ENCODE results near the gene TTC24. TPM values are rescaled to one million over a fixed set of nuclear protein-coding genes. Genes with fewer than 3 reads are reported as not detected.

Gene TTC24
- polyA plus RNA-seq, 1 donor from 2014 or later: not detected

- H3K9me3 ChIP-seq (ENCODE audit: low read length): no peaks in the 10 kb centered on the region
- no peak overlapping the region for H3K27ac ChIP-seq (ENCODE audit: low read length)
- H4K20me1 ChIP-seq (ENCODE audit: insufficient read depth): no peaks in the 10 kb centered on the region
- no peak overlapping the region for H3K4me2 ChIP-seq (ENCODE audit: low read length)
- no peaks in the 10 kb centered on the region for H3K79me2 ChIP-seq (replicated peaks; ENCODE audit: insufficient read depth, low read length)
- no peaks in the 10 kb centered on the region for H3K9me2 ChIP-seq (ENCODE audit: insufficient read depth, low read length)
- no peak overlapping the region for H3K4me3 ChIP-seq (ENCODE audit: low read length)
- H3K36me3 ChIP-seq (ENCODE audit: insufficient read depth, low read length): no peaks in the 10 kb centered on the region
- no peak overlapping the region for H2AFZ ChIP-seq (ENCODE audit: low read depth, low read length)
- TF ChIP-seq CTCF (IDR thresholded peaks at IDR 0.05; ENCODE audit: poor library complexity, severe bottlenecking) (no peak), SMC3 (conservative IDR thresholded peaks at IDR 0.05; ENCODE audit: poor library complexity) (no peak), TAF1 (IDR thresholded peaks at IDR 0.05; ENCODE audit: low read depth) (no peak), MXI1 (conservative IDR thresholded peaks at IDR 0.05; ENCODE audit: poor library complexity, severe bottlenecking) (no peak), POLR2AphosphoS5 (IDR thresholded peaks at IDR 0.05) (no peak), EZH2 (IDR thresholded peaks at IDR 0.05; ENCODE audit: borderline replicate concordance, insufficient read depth, low read length, poor library complexity, severe bottlenecking) (no peak), REST (IDR thresholded peaks at IDR 0.05; ENCODE audit: borderline replicate concordance) (no peak), RAD21 (conservative IDR thresholded peaks at IDR 0.05) (no peak)
- H3F3A ChIP-seq (ENCODE audit: insufficient read depth, low read length, poor library complexity, severe bottlenecking): no peaks in the 10 kb centered on the region
- H3K9ac ChIP-seq (ENCODE audit: low read length): no peak overlapping the region
- H3K27me3 ChIP-seq (ENCODE audit: insufficient read depth, low read depth, low read length): no peaks in the 10 kb centered on the region
These were observed 29.2 kb upstream of the TTC24 start for GRCh38 chr1:156550346-156550745.

GRCh38 chr1:156551066-156551643 lies 28.4 kb upstream of the TTC24 start:
- H3K36me3 ChIP-seq (ENCODE audit: insufficient read depth, low read length): no peaks in the 10 kb centered on the region

More at GRCh38 chr1:156551066-156551643, 28.4 kb upstream of the TTC24 start:
- Histone ChIP-seq H2AFZ (ENCODE audit: low read depth, low read length) (no peak overlapping the region), H3K4me3 (ENCODE audit: low read length) (no peak overlapping the region), H4K20me1 (ENCODE audit: insufficient read depth) (no peaks in the 10 kb centered on the region), H3K9me2 (ENCODE audit: insufficient read depth, low read length) (no peaks in the 10 kb centered on the region), H3F3A (ENCODE audit: insufficient read depth, low read length, poor library complexity, severe bottlenecking) (no peaks in the 10 kb centered on the region), H3K79me2 (replicated peaks; ENCODE audit: insufficient read depth, low read length) (no peaks in the 10 kb centered on the region), H3K27ac (ENCODE audit: low read length) (no peak overlapping the region), H3K9ac (ENCODE audit: low read length) (no peak overlapping the region), H3K9me3 (ENCODE audit: low read length) (no peaks in the 10 kb centered on the region), H3K27me3 (ENCODE audit: insufficient read depth, low read depth, low read length) (no peaks in the 10 kb centered on the region), H3K4me2 (ENCODE audit: low read length) (no peak overlapping the region)
- TF ChIP-seq EZH2 (IDR thresholded peaks at IDR 0.05; ENCODE audit: borderline replicate concordance, insufficient read depth, low read length, poor library complexity, severe bottlenecking) (no peak), REST (IDR thresholded peaks at IDR 0.05; ENCODE audit: borderline replicate concordance) (no peak), EP300 (conservative IDR thresholded peaks at IDR 0.05; ENCODE audit: poor library complexity, severe bottlenecking) (no peak), RAD21 (conservative IDR thresholded peaks at IDR 0.05) (no peak), CTCF (IDR thresholded peaks at IDR 0.05; ENCODE audit: poor library complexity, severe bottlenecking) (no peak), TAF1 (IDR thresholded peaks at IDR 0.05; ENCODE audit: low read depth) (no peak), SMC3 (conservative IDR thresholded peaks at IDR 0.05; ENCODE audit: poor library complexity) (no peak), POLR2AphosphoS5 (IDR thresholded peaks at IDR 0.05) (no peak)

Data from neural cell (in vitro differentiated cells).